ENCODE results near the gene CALM1. TPM values are rescaled to one million over a fixed set of nuclear protein-coding genes. Genes with fewer than 3 reads are reported as not detected.

CALM1 gene
- total and polyA plus RNA-seq, 2 donors (not counting 3 experiments of a cell fraction or from before 2014, with no cell fraction given), result 476 to 731 TPM

GRCh38 chr14:90450667-90451066 lies 53.8 kb downstream of the CALM1 start:
- intact Hi-C loops (cut with micrococcal nuclease) (no loop called here), dilution Hi-C loops (cut with MboI; ENCODE audit: extremely low pct_ligation_motif_present, low sequenced_read_pairs) (no loop called here)
- no peak for TF ChIP-seq POLR2AphosphoS5 (IDR thresholded peaks at IDR 0.05; ENCODE audit: insufficient read depth, low read depth, low read length)
- ChIA-PET CTCF (no interaction called here), POLR2A (no interaction called here)
- DNase-seq (ENCODE audit: low read depth, low spot score) (no peak), FAIRE-seq (no peak)
- Histone ChIP-seq H4K20me1 (replicated peaks; ENCODE audit: control insufficient read depth, extremely low read depth, insufficient read depth, low read length) (no peaks in the 10 kb centered on the region), H3K9me1 (replicated peaks; ENCODE audit: control insufficient read depth, extremely low read depth, insufficient read depth, low read length) (no peaks in the 10 kb centered on the region), H3K36me3 (ENCODE audit: control insufficient read depth in 2 of 2, extremely low read depth in 1 of 2, insufficient read depth in 2 of 2, low read length in 2 of 2) (no peaks in the 10 kb centered on the region), H3K4me3 (replicated peaks in 1 of 3; ENCODE audit: insufficient read depth in 1 of 3, low read depth in 1 of 3, low read length in 3 of 3) (no peak overlapping the region), H3K79me2 (ENCODE audit: control insufficient read depth, insufficient read depth, low read length) (no peaks in the 10 kb centered on the region), H2AFZ (ENCODE audit: low read depth, low read length) (no peak overlapping the region), H3K27me3 (ENCODE audit: control insufficient read depth in 2 of 2, insufficient read depth in 2 of 2, low read length in 2 of 2) (no peaks in the 10 kb centered on the region), H3K27ac (ENCODE audit: insufficient read depth, low read depth, low read length) (no peak overlapping the region), H3K9me3 (replicated peaks; ENCODE audit: control insufficient read depth, insufficient read depth, low read length) (no peaks in the 10 kb centered on the region), H3K4me1 (ENCODE audit: control insufficient read depth, extremely low read depth, insufficient read depth, low read length) (peaks cover 3% of the 10 kb centered on the region), H3K4me2 (ENCODE audit: insufficient read depth, low read length) (no peak overlapping the region), H3K9ac (replicated peaks; ENCODE audit: extremely low read depth, insufficient read depth, low read length) (no peak overlapping the region)
- BruUV-seq (replicated peaks), result no TSS peak

GRCh38 chr14:90451443-90451842 lies 54.6 kb downstream of the CALM1 start:
- intact Hi-C loops (cut with micrococcal nuclease) (no loop called here), dilution Hi-C loops (cut with MboI; ENCODE audit: extremely low pct_ligation_motif_present, low sequenced_read_pairs) (no loop called here)
- no peak overlapping the region for H3K9ac ChIP-seq (replicated peaks; ENCODE audit: extremely low read depth, insufficient read depth, low read length)
- H3K36me3 ChIP-seq (ENCODE audit: control insufficient read depth in 2 of 2, extremely low read depth in 1 of 2, insufficient read depth in 2 of 2, low read length in 2 of 2), result no peaks in the 10 kb centered on the region
- no peaks in the 10 kb centered on the region for H4K20me1 ChIP-seq (replicated peaks; ENCODE audit: control insufficient read depth, extremely low read depth, insufficient read depth, low read length)
- H3K79me2 ChIP-seq (ENCODE audit: control insufficient read depth, insufficient read depth, low read length), result no peaks in the 10 kb centered on the region
- no peaks in the 10 kb centered on the region for H3K9me3 ChIP-seq (replicated peaks; ENCODE audit: control insufficient read depth, insufficient read depth, low read length)
- ChIA-PET CTCF (no interaction called here), POLR2A (no interaction called here)
- H3K27ac ChIP-seq (ENCODE audit: insufficient read depth, low read depth, low read length), result no peak overlapping the region
- no peak overlapping the region for H3K4me3 ChIP-seq (replicated peaks in 1 of 3; ENCODE audit: insufficient read depth in 1 of 3, low read depth in 1 of 3, low read length in 3 of 3)
- H3K9me1 ChIP-seq (replicated peaks; ENCODE audit: control insufficient read depth, extremely low read depth, insufficient read depth, low read length), result no peaks in the 10 kb centered on the region
- BruUV-seq (replicated peaks), result no TSS peak
- no peak overlapping the region for H2AFZ ChIP-seq (ENCODE audit: low read depth, low read length)
- FAIRE-seq (no peak), DNase-seq (ENCODE audit: low read depth, low spot score) (no peak)
- no peaks in the 10 kb centered on the region for H3K27me3 ChIP-seq (ENCODE audit: control insufficient read depth in 2 of 2, insufficient read depth in 2 of 2, low read length in 2 of 2)
- H3K4me1 ChIP-seq (ENCODE audit: control insufficient read depth, extremely low read depth, insufficient read depth, low read length), result peaks cover 3% of the 10 kb centered on the region
- H3K4me2 ChIP-seq (ENCODE audit: insufficient read depth, low read length), result no peak overlapping the region
- no peak for TF ChIP-seq MYC (IDR thresholded peaks at IDR 0.05; ENCODE audit: low read depth, low read length)
- no peak for TF ChIP-seq POLR2A (IDR thresholded peaks at IDR 0.05; ENCODE audit: low read depth, low read length)
- TF ChIP-seq FOS (IDR thresholded peaks at IDR 0.05; ENCODE audit: borderline replicate concordance, insufficient read depth, low read length), result no peak
- TF ChIP-seq POLR2AphosphoS5 (IDR thresholded peaks at IDR 0.05; ENCODE audit: insufficient read depth, low read depth, low read length), result no peak
- no peak for TF ChIP-seq MAX (IDR thresholded peaks at IDR 0.05; ENCODE audit: insufficient read depth, insufficient read length)
- TF ChIP-seq CTCF (IDR thresholded peaks at IDR 0.05; ENCODE audit: extremely low read depth in 1 of 2, insufficient read depth in 1 of 2, low read depth in 1 of 2, low read length in 2 of 2), result no peak
- TF ChIP-seq EZH2 (IDR thresholded peaks at IDR 0.05; ENCODE audit: borderline replicate concordance, low read depth, low read length, severe bottlenecking), result no peak
- TF ChIP-seq GATA2 (IDR thresholded peaks at IDR 0.05; ENCODE audit: insufficient read depth, insufficient read length, low read depth, low read length), result no peak
- TF ChIP-seq JUN (IDR thresholded peaks at IDR 0.05; ENCODE audit: borderline replicate concordance, insufficient read depth, insufficient read length, low read depth), result no peak
